ENCODE measurements around the gene CLDN9.
A peak's percentile ranks its signal among the peaks of the same experiment; 100 is the strongest.
"Not testable (repeated sequence)": the region's sequence is repeated elsewhere in the genome, so short reads cannot be mapped to it uniquely, and the experiment has no call there.

Gene CLDN9

GRCh38 chr16:3054965-3055733 lies 42.4 kb downstream of the CLDN9 start:
- DNase-seq (ENCODE audit: low read depth in 2 of 2), result no peak

- DNase-seq (ENCODE audit: low read depth in 2 of 2), result not testable (repeated sequence)
Observed at GRCh38 chr16:3055734-3056115, 43.0 kb downstream of the CLDN9 start.

GRCh38 chr16:3056336-3057180 lies 43.8 kb downstream of the CLDN9 start:
- DNase-seq (ENCODE audit: low read depth in 2 of 2), result no peak

GRCh38 chr16:3057181-3058138 lies 44.7 kb downstream of the CLDN9 start:
- DNase-seq (ENCODE audit: low read depth in 2 of 2), result no peak

- DNase-seq (ENCODE audit: low read depth in 2 of 2), result no peak
Observed at GRCh38 chr16:3058139-3059030, 45.7 kb downstream of the CLDN9 start.

GRCh38 chr16:3059041-3059722 lies 46.5 kb downstream of the CLDN9 start:
- peak; percentile 64 to 81 for DNase-seq (ENCODE audit: low read depth in 2 of 2)

- DNase-seq (ENCODE audit: low read depth in 2 of 2), result no peak
Observed at GRCh38 chr16:3059723-3060242, 47.1 kb downstream of the CLDN9 start.

GRCh38 chr16:3060339-3061127 lies 47.8 kb downstream of the CLDN9 start:
- no peak for DNase-seq (ENCODE audit: low read depth in 2 of 2)

GRCh38 chr16:3062553-3062952 lies 49.8 kb downstream of the CLDN9 start:
- no peak for DNase-seq (ENCODE audit: low read depth in 2 of 2)

- DNase-seq (ENCODE audit: low read depth in 2 of 2), result no peak
Observed at GRCh38 chr16:3063625-3064386, 51.1 kb downstream of the CLDN9 start.

All from stimulated activated CD8-positive, alpha-beta memory T cell treated with anti-CD3 and anti-CD28 coated beads, Interleukin-7, amount 100 ng/mL, for 4 hours (primary cell).